ENCODE data around the gene PTPRU.

DNA sequence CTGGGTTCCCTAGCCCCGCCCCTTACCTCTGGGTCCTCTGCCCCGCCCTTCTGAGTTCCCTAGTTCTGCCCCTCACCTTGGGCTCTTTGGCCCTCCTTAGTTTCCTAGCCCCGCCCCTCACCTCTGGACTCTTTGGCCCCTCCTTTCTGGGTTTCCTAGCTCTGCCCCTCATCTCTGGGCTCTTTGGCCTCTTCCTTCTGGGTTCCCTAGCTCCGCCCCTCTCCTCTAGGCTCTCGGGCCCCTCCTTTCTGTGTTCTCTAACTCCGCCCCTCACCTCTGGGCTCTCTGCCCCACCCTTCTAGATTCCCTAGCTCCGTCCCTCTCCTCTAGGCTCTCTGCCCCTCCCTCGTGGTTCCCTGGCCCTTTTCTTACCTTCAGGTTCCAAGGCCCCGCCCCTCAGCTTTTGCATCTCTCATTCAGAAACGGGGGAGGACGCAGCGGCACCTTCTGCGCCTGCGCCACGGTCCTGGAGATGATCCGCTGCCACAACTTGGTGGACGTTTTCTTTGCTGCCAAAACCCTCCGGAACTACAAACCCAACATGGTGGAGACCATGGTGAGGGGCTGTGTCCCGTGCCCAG is 88.5 kb downstream of the PTPRU start:
- TF ChIP-seq, protein P1, sequence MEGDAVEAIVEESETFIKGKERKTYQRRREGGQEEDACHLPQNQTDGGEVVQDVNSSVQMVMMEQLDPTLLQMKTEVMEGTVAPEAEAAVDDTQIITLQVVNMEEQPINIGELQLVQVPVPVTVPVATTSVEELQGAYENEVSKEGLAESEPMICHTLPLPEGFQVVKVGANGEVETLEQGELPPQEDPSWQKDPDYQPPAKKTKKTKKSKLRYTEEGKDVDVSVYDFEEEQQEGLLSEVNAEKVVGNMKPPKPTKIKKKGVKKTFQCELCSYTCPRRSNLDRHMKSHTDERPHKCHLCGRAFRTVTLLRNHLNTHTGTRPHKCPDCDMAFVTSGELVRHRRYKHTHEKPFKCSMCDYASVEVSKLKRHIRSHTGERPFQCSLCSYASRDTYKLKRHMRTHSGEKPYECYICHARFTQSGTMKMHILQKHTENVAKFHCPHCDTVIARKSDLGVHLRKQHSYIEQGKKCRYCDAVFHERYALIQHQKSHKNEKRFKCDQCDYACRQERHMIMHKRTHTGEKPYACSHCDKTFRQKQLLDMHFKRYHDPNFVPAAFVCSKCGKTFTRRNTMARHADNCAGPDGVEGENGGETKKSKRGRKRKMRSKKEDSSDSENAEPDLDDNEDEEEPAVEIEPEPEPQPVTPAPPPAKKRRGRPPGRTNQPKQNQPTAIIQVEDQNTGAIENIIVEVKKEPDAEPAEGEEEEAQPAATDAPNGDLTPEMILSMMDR (IDR thresholded peaks at IDR 0.05): no peak
- TF ChIP-seq POLR2A (IDR thresholded peaks at IDR 0.05) (no peak), POLR2AphosphoS5 (IDR thresholded peaks at IDR 0.05) (no peak), EP300 (IDR thresholded peaks at IDR 0.05) (no peak)

Measured in upper lobe of left lung (tissue), 4 donors.